Measurements from ENCODE around the gene SOX6.

Gene SOX6

DNA sequence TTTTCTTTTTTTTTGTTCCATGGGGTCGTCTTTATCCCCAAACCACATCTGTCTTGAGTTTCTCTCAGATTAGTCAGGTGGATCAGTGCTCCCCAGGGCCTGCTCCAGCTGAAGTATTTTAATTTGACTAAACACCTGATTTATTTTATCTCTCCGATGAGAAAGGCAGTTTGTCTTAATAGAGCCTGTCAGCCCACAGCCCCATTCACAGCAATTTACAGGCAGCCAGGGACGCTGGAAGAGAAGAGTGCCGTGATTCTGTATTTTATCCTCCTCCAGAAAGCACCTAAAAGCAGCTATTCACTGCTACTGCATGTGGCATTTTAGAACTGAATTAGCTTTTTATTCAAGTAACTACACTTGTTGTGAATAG, 164.5 kb downstream of the SOX6 start:
- no peaks in the 10 kb centered on the region for H3K4me1 Mint-ChIP-seq

GRCh38 chr11:16191212-16191867, 165.0 kb downstream of the SOX6 start:
- DNase-seq (ENCODE audit: low spot score in 2 of 2): no peak
- Mint-ChIP-seq H3K4me1 (no peaks in the 10 kb centered on the region), H3K27me3 (no peaks in the 10 kb centered on the region), H3K36me3 (ENCODE audit: insufficient read depth) (no peaks in the 10 kb centered on the region), H3K27ac (ENCODE audit: low read depth) (no peak overlapping the region), H3K4me3 (no peak overlapping the region), H3K9me3 (peaks cover 16% of the 10 kb centered on the region)
- ATAC-seq (replicated peaks; ENCODE audit: extremely low read depth, poor library complexity, severe bottlenecking): no peak

More for the DNA sequence above, 164.5 kb downstream of the SOX6 start:
- no peak for ATAC-seq (replicated peaks; ENCODE audit: extremely low read depth, poor library complexity, severe bottlenecking)
- no peak for DNase-seq (ENCODE audit: low spot score in 2 of 2)
- no peak overlapping the region for H3K27ac Mint-ChIP-seq (ENCODE audit: low read depth)
- H3K36me3 Mint-ChIP-seq (ENCODE audit: insufficient read depth): no peaks in the 10 kb centered on the region
- H3K9me3 Mint-ChIP-seq: peaks cover 16% of the 10 kb centered on the region
- H3K4me3 Mint-ChIP-seq: no peak overlapping the region
- H3K27me3 Mint-ChIP-seq: no peaks in the 10 kb centered on the region

GRCh38 chr11:16186680-16187079, 169.7 kb downstream of the SOX6 start:
- ATAC-seq (replicated peaks; ENCODE audit: extremely low read depth, poor library complexity, severe bottlenecking) (no peak), DNase-seq (ENCODE audit: low spot score in 2 of 2) (no peak)
- Mint-ChIP-seq H3K9me3 (peaks cover 10% of the 10 kb centered on the region), H3K4me3 (no peak overlapping the region), H3K4me1 (no peaks in the 10 kb centered on the region), H3K27ac (ENCODE audit: low read depth) (no peak overlapping the region), H3K27me3 (no peaks in the 10 kb centered on the region), H3K36me3 (ENCODE audit: insufficient read depth) (no peaks in the 10 kb centered on the region)

GRCh38 chr11:16185042-16185441, 171.3 kb downstream of the SOX6 start:
- Mint-ChIP-seq H3K27me3 (no peaks in the 10 kb centered on the region), H3K4me1 (no peaks in the 10 kb centered on the region)

DNA sequence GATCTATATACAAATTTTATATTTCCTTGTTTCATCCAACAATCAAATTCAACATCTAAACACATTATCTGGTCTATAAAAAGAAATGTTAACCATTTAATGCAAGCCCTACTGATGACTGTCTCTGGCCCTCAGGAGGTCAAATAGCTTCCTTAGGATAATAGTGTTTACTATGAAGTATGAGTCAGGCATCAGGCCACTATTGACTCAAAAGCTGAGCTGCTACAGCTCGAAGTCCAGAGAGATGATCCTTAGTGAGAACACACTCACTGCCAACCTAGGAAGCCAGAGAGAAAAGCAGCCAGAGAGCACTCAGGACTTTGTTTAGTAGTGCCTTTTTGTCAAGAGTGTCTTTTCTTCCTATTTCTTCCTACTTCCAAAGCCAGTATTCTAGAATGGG, 171.8 kb downstream of the SOX6 start:
- ATAC-seq (replicated peaks; ENCODE audit: extremely low read depth, poor library complexity, severe bottlenecking) (no peak), DNase-seq (ENCODE audit: low spot score in 2 of 2) (no peak)
- no peaks in the 10 kb centered on the region for H3K36me3 Mint-ChIP-seq (ENCODE audit: insufficient read depth)
- H3K27ac Mint-ChIP-seq (ENCODE audit: low read depth): no peak overlapping the region
- H3K9me3 Mint-ChIP-seq: peaks cover 10% of the 10 kb centered on the region
- no peaks in the 10 kb centered on the region for H3K4me1 Mint-ChIP-seq
- no peaks in the 10 kb centered on the region for H3K27me3 Mint-ChIP-seq
- no peak overlapping the region for H3K4me3 Mint-ChIP-seq

More at GRCh38 chr11:16185042-16185441, 171.3 kb downstream of the SOX6 start:
- DNase-seq (ENCODE audit: low spot score in 2 of 2) (no peak), ATAC-seq (replicated peaks; ENCODE audit: extremely low read depth, poor library complexity, severe bottlenecking) (no peak)
- H3K4me3 Mint-ChIP-seq: no peak overlapping the region
- H3K36me3 Mint-ChIP-seq (ENCODE audit: insufficient read depth): no peaks in the 10 kb centered on the region
- H3K27ac Mint-ChIP-seq (ENCODE audit: low read depth): no peak overlapping the region
- H3K9me3 Mint-ChIP-seq: peaks cover 10% of the 10 kb centered on the region

- Mint-ChIP-seq H3K4me3 (no peak overlapping the region), H3K27me3 (no peaks in the 10 kb centered on the region), H3K27ac (ENCODE audit: low read depth) (no peak overlapping the region), H3K36me3 (ENCODE audit: insufficient read depth) (no peaks in the 10 kb centered on the region), H3K9me3 (peaks cover 4% of the 10 kb centered on the region), H3K4me1 (no peaks in the 10 kb centered on the region)
- DNase-seq (ENCODE audit: low spot score in 2 of 2) (no peak), ATAC-seq (replicated peaks; ENCODE audit: extremely low read depth, poor library complexity, severe bottlenecking) (no peak)
These were observed 173.8 kb downstream of the SOX6 start for GRCh38 chr11:16182553-16182952.

- no peak overlapping the region for H3K27ac Mint-ChIP-seq (ENCODE audit: low read depth)
- H3K27me3 Mint-ChIP-seq: no peaks in the 10 kb centered on the region
- H3K4me1 Mint-ChIP-seq: no peaks in the 10 kb centered on the region
- H3K36me3 Mint-ChIP-seq (ENCODE audit: insufficient read depth): no peaks in the 10 kb centered on the region
- ATAC-seq (replicated peaks; ENCODE audit: extremely low read depth, poor library complexity, severe bottlenecking): no peak
- H3K4me3 Mint-ChIP-seq: no peak overlapping the region
- DNase-seq (ENCODE audit: low spot score in 2 of 2): no peak
- H3K9me3 Mint-ChIP-seq: no peaks in the 10 kb centered on the region
These were observed 175.5 kb downstream of the SOX6 start for GRCh38 chr11:16180868-16181267.

DNA sequence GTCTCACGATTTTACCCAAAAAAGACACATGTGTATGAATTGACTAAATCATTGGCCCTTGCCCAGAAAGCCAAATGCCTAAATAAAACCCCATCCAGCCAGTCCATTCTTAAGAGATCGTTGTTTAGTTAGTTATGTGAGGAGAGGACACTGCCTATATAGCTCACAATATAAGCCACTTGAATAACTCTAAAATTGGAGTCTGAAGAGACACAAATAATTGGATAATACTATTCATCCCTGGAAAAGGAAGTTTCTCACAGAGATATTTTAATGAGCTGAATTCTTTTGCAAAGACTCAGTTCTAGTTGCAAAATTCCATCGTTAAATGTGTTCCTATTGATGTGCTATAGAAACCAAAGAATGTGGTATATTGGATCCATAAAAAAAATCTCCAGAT, 176.7 kb downstream of the SOX6 start:
- no peak for DNase-seq (ENCODE audit: low spot score in 2 of 2)
- Mint-ChIP-seq H3K4me3 (no peak overlapping the region), H3K9me3 (no peaks in the 10 kb centered on the region), H3K27me3 (no peaks in the 10 kb centered on the region), H3K27ac (ENCODE audit: low read depth) (no peak overlapping the region), H3K36me3 (ENCODE audit: insufficient read depth) (no peaks in the 10 kb centered on the region), H3K4me1 (no peaks in the 10 kb centered on the region)
- ATAC-seq (replicated peaks; ENCODE audit: extremely low read depth, poor library complexity, severe bottlenecking): no peak

- Mint-ChIP-seq H3K27me3 (no peaks in the 10 kb centered on the region), H3K9me3 (no peaks in the 10 kb centered on the region), H3K4me3 (no peak overlapping the region), H3K27ac (ENCODE audit: low read depth) (no peak overlapping the region), H3K36me3 (ENCODE audit: insufficient read depth) (no peaks in the 10 kb centered on the region), H3K4me1 (no peaks in the 10 kb centered on the region)
- no peak for DNase-seq (ENCODE audit: low spot score in 2 of 2)
- no peak for ATAC-seq (replicated peaks; ENCODE audit: extremely low read depth, poor library complexity, severe bottlenecking)
These were observed 178.1 kb downstream of the SOX6 start for GRCh38 chr11:16178273-16178672.

DNA sequence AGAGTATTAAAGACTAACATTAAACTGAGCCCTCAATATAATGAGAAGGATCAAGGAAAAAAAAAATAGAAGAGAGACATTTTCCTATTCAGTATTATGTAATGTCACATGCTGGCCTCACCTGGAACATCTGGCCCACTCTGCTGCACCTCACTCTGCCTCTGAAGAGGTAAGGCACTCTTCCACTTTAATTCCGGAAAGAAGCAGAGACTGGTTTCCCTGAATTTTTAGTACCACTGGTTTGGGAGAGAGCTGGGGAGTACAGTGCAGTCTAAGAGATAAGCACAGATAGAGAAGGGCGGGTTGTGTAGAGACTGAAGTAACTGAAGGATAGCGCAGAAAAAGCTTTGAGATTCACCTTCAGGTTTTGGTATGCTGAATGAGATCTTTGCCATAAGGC, 178.7 kb downstream of the SOX6 start:
- H3K36me3 Mint-ChIP-seq (ENCODE audit: insufficient read depth): no peaks in the 10 kb centered on the region
- H3K4me1 Mint-ChIP-seq: no peaks in the 10 kb centered on the region
- H3K4me3 Mint-ChIP-seq: no peak overlapping the region
- no peak for ATAC-seq (replicated peaks; ENCODE audit: extremely low read depth, poor library complexity, severe bottlenecking)
- H3K27me3 Mint-ChIP-seq: no peaks in the 10 kb centered on the region
- H3K27ac Mint-ChIP-seq (ENCODE audit: low read depth): no peak overlapping the region
- no peak for DNase-seq (ENCODE audit: low spot score in 2 of 2)
- H3K9me3 Mint-ChIP-seq: no peaks in the 10 kb centered on the region

- H3K36me3 Mint-ChIP-seq (ENCODE audit: insufficient read depth): no peaks in the 10 kb centered on the region
- no peak overlapping the region for H3K27ac Mint-ChIP-seq (ENCODE audit: low read depth)
- no peaks in the 10 kb centered on the region for H3K4me1 Mint-ChIP-seq
- ATAC-seq (replicated peaks; ENCODE audit: extremely low read depth, poor library complexity, severe bottlenecking) (no peak), DNase-seq (ENCODE audit: low spot score in 2 of 2) (no peak)
- no peaks in the 10 kb centered on the region for H3K9me3 Mint-ChIP-seq
- H3K4me3 Mint-ChIP-seq: no peak overlapping the region
- H3K27me3 Mint-ChIP-seq: no peaks in the 10 kb centered on the region
These were observed 182.5 kb downstream of the SOX6 start for GRCh38 chr11:16173798-16174197.

DNA sequence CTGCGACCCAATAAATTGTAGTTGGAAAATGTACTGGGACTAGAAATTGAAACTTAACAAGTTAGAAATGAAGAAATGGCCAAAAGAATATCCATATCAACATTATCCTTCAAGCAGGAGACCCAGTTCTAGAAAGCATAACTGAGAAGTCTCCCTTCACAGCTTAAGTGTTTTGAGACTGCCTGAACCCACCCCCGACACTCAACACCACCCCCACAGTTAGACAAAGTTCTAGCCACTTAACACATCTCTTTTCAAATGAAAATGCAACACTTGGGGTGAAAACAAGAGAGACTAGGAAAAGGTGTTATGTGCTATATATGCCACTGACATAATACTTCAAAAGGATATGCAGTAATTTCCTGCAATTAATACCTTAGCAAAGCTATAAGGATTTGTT, 184.5 kb downstream of the SOX6 start:
- H3K4me1 Mint-ChIP-seq: no peaks in the 10 kb centered on the region
- no peak overlapping the region for H3K27ac Mint-ChIP-seq (ENCODE audit: low read depth)
- H3K4me3 Mint-ChIP-seq: no peak overlapping the region
- no peak for DNase-seq (ENCODE audit: low spot score in 2 of 2)
- no peaks in the 10 kb centered on the region for H3K9me3 Mint-ChIP-seq
- H3K27me3 Mint-ChIP-seq: no peaks in the 10 kb centered on the region
- no peaks in the 10 kb centered on the region for H3K36me3 Mint-ChIP-seq (ENCODE audit: insufficient read depth)
- ATAC-seq (replicated peaks; ENCODE audit: extremely low read depth, poor library complexity, severe bottlenecking): no peak

GRCh38 chr11:16169956-16170847, 186.1 kb downstream of the SOX6 start:
- Mint-ChIP-seq H3K9me3 (no peaks in the 10 kb centered on the region), H3K27me3 (no peaks in the 10 kb centered on the region), H3K4me1 (no peaks in the 10 kb centered on the region), H3K4me3 (no peak overlapping the region), H3K27ac (ENCODE audit: low read depth) (no peak overlapping the region), H3K36me3 (ENCODE audit: insufficient read depth) (no peaks in the 10 kb centered on the region)
- no peak for DNase-seq (ENCODE audit: low spot score in 2 of 2)
- ATAC-seq (replicated peaks; ENCODE audit: extremely low read depth, poor library complexity, severe bottlenecking): no peak
